MM.1S (cell line): ENCODE measurements around the gene PSEN2.

Source experiments
- CTCF ChIP-seq: fragments of 300-600 bp; sonication (generic); IDR thresholded peaks from 2 replicates; pipeline ENCODE4 v1.5.1; 2016; ENCODE audit warnings: antibody characterized with exemption, low read length, mixed read lengths
- EZH2 ChIP-seq: fragments of 300-600 bp; sonication (generic); optimal IDR thresholded peaks from 2 replicates; pipeline ENCODE3; 2017; ENCODE audit warnings: low read depth, mild to moderate bottlenecking, antibody characterized with exemption, low read length, mixed read lengths

GRCh38 chr1:226823643-226824042 is 46.8 kb upstream of the PSEN2 start:
- TF ChIP-seq CTCF (no peak), EZH2 (no peak)
